OCI-M1 (cell line): ENCODE data around the gene SEMA7A.
"Not testable (repeated sequence)": the region's sequence is repeated elsewhere in the genome, so short reads cannot be mapped to it uniquely, and the experiment has no call there.

Experiments used
- DNase-seq: peaks from one replicate; lab custom pipeline; 2025; lab: John Stamatoyannopoulos, UW

The SEMA7A gene

GRCh38 chr15:74433592-74434262 lies at the start of gene SEMA7A:
Gene SEMA7A, minus strand, starts transcription at chr15:74433958. Its CDS starts 40 bp downstream, at chr15:74433918.
- DNase-seq = peak; percentile 92

- DNase-seq = peak; percentile 45
Measured at GRCh38 chr15:74482661-74483060, 48.9 kb upstream of the SEMA7A start.

- DNase-seq = not testable (repeated sequence)
Measured at GRCh38 chr15:74480364-74480763, 46.6 kb upstream of the SEMA7A start.

GRCh38 chr15:74471621-74472020 lies 37.9 kb upstream of the SEMA7A start:
- not testable (repeated sequence) for DNase-seq

GRCh38 chr15:74470631-74471395 lies 37.1 kb upstream of the SEMA7A start:
- DNase-seq = no peak

- no peak for DNase-seq
Measured at GRCh38 chr15:74468341-74469032, 34.7 kb upstream of the SEMA7A start.

- DNase-seq = no peak
Measured at GRCh38 chr15:74466570-74466969, 32.8 kb upstream of the SEMA7A start.

- no peak for DNase-seq
Measured at GRCh38 chr15:74464897-74465296, 31.1 kb upstream of the SEMA7A start.

- peak; percentile 25 for DNase-seq
Measured at GRCh38 chr15:74464216-74464615, 30.5 kb upstream of the SEMA7A start.

GRCh38 chr15:74463634-74464033 lies 29.9 kb upstream of the SEMA7A start:
- DNase-seq = peak; percentile 15

GRCh38 chr15:74461847-74462511 lies 28.2 kb upstream of the SEMA7A start:
- DNase-seq = no peak

GRCh38 chr15:74460871-74461846 lies 27.4 kb upstream of the SEMA7A start, which contains the start of gene UBL7:
Gene UBL7, minus strand, starts transcription at chr15:74461160. Its CDS starts 2,293 bp downstream, at chr15:74458867.
- peak; percentile 99 for DNase-seq

- DNase-seq = peak; percentile 54
Measured at GRCh38 chr15:74460298-74460697, 26.5 kb upstream of the SEMA7A start.

GRCh38 chr15:74459798-74460197 lies 26.0 kb upstream of the SEMA7A start:
- DNase-seq = not testable (repeated sequence)

- no peak for DNase-seq
Measured at GRCh38 chr15:74458473-74458872, 24.7 kb upstream of the SEMA7A start.

- not testable (repeated sequence) for DNase-seq
Measured at GRCh38 chr15:74457036-74457435, 23.3 kb upstream of the SEMA7A start.

- DNase-seq = no peak
Measured at GRCh38 chr15:74454764-74455500, 21.2 kb upstream of the SEMA7A start.

GRCh38 chr15:74453925-74454763 lies 20.4 kb upstream of the SEMA7A start:
- DNase-seq = no peak
